DND-41 (cell line): ENCODE data around the gene CHD9.

ENCODE experiments used
- EZH2 ChIP-seq: IDR thresholded peaks from 3 replicates; pipeline ENCODE4 v1.6.1; 2012; ENCODE audit warnings: borderline replicate concordance, low read depth, mild to moderate bottlenecking, moderate library complexity, low read length, inconsistent platforms; ENCODE audit not compliant: severe bottlenecking
- TF ChIP-seq, protein P1 (sequence below): IDR thresholded peaks from 2 replicates; pipeline ENCODE4 v1.5.1; 2012; ENCODE audit warnings: borderline replicate concordance, low read length, moderate library complexity, mild to moderate bottlenecking; ENCODE audit not compliant: poor library complexity, severe bottlenecking; ENCODE audit errors: extremely low read depth

DNA sequence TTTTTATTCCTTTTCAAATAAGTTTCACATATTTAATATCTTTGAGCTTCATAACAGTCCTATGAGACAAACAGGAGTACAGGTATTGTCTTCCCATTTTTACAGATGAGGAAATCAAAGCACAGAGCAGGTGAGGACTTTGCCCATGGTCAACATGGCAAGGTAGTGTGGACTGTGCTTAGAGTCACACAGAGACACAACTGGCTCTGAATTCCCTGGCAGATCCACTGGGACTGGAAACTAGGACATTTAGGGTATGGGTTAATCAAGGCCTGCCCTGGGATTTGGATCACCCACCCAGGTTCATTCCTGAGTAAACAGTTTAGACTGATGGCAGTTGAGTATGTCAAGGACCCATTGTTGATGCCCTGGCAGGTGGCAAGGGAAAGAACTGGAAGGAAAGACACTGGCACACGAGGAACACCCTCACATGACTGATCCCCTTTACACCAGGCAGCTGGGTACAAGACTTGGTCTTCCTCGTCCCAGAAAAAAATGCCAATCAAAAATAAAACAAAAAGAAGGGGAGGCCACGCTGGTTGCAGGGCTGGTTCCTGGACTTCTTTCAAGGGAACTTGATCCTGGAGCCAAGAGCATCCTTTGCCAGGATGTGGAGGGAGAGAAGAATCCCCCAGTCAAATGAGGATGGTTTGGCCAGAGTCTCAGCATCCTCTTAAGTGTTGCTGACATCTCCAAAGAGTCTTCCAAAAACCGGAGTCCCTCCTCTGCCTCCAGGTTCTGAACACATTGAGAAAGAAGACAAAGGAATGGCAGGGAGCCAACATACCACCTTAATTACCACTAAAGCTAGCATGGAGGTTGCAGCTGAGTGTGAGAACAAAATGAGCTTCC, 34.9 kb downstream of the CHD9 start:
- no peak for TF ChIP-seq EZH2
- TF ChIP-seq, protein P1, sequence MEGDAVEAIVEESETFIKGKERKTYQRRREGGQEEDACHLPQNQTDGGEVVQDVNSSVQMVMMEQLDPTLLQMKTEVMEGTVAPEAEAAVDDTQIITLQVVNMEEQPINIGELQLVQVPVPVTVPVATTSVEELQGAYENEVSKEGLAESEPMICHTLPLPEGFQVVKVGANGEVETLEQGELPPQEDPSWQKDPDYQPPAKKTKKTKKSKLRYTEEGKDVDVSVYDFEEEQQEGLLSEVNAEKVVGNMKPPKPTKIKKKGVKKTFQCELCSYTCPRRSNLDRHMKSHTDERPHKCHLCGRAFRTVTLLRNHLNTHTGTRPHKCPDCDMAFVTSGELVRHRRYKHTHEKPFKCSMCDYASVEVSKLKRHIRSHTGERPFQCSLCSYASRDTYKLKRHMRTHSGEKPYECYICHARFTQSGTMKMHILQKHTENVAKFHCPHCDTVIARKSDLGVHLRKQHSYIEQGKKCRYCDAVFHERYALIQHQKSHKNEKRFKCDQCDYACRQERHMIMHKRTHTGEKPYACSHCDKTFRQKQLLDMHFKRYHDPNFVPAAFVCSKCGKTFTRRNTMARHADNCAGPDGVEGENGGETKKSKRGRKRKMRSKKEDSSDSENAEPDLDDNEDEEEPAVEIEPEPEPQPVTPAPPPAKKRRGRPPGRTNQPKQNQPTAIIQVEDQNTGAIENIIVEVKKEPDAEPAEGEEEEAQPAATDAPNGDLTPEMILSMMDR = no peak
